Upper lobe of left lung (tissue), 6 donors: ENCODE data around the gene CRYBG1. TPM values are rescaled to one million over a fixed set of nuclear protein-coding genes. Genes with fewer than 3 reads are reported as not detected.
"Not testable (repeated sequence)": the region's sequence is repeated elsewhere in the genome, so short reads cannot be mapped to it uniquely, and the experiment has no call there.

Experiments used
- ATAC-seq, 2 donors: fragments of 200-7000 bp; cut with Tn5 transposase; one replicate each; pipeline ENCODE4 v1.9.1; 2022; ENCODE audit warnings: mild to moderate bottlenecking in 2 of 2, moderate library complexity in 2 of 2; ENCODE audit not compliant: low FRiP score in 2 of 2
- DNase-seq, 2 donors: peaks; one replicate each; pipeline ENCODE4 v3.0.0-alpha.2; 2019 to 2020
- H3K27ac ChIP-seq, 4 donors: fragments of 200-600 bp; sonication (generic); one replicate each; pipeline ENCODE4 v1.5.1; 2016 to 2019
- H3K27me3 ChIP-seq, 4 donors: fragments of 200-600 bp; sonication (generic); one replicate each; pipeline ENCODE4 v1.5.1; 2017 to 2019
- H3K36me3 ChIP-seq, 4 donors: fragments of 200-600 bp; sonication (generic); one replicate each; pipeline ENCODE4 v1.5.1; 2016 to 2019
- H3K4me1 ChIP-seq, 4 donors: fragments of 200-600 bp; sonication (generic); one replicate each; pipeline ENCODE4 v1.5.1; 2018 to 2019
- H3K4me3 ChIP-seq, 4 donors: fragments of 200-600 bp; sonication (generic); one replicate each; pipeline ENCODE4 v1.5.1; 2017 to 2019; ENCODE audit warnings: mild to moderate bottlenecking in 2 of 4, moderate library complexity in 1 of 4
- H3K9me3 ChIP-seq, 4 donors: fragments of 200-600 bp; sonication (generic); one replicate each; pipeline ENCODE4 v1.5.1; 2018 to 2019
- EP300 ChIP-seq, 4 donors: sonication (generic); formaldehyde crosslinking; IDR thresholded peaks; one replicate each; pipeline ENCODE4 v1.5.1; 2017; ENCODE audit warnings: antibody characterized with exemption in 4 of 4, control low read depth in 2 of 4
- POLR2A ChIP-seq, 4 donors: fragments of 450-650 bp; IDR thresholded peaks; one replicate each; pipeline ENCODE4 v1.5.1; 2016 to 2017; ENCODE audit warnings: antibody characterized with exemption in 4 of 4, mild to moderate bottlenecking in 2 of 4
- POLR2AphosphoS5 ChIP-seq, 2 donors: sonication (generic); formaldehyde crosslinking; IDR thresholded peaks; one replicate each; pipeline ENCODE4 v1.5.1; 2017; ENCODE audit warnings: antibody characterized with exemption in 2 of 2
- WGBS, 2 donors: methylation state at CpG; one replicate each; pipeline ENCODE4 v1.1.5; 2017 to 2018; 5-methylcytosine and 5-hydroxymethylcytosine counted together
- total RNA-seq, 6 donors: library from RNA; depleted of rRNA in 4 of 6; stranded (reverse); fragments of >200 nt in 4 of 6; gene quantifications; one replicate each; pipeline versions ENCODE4 v1.1.0 to v1.2.1, GENCODE V29; 2016 to 2021
- TF ChIP-seq, protein P1 (sequence below), 6 experiments: fragments of 450-650 bp in 4 of 6; fragments of 200-600 bp in 2 of 6; sonication (generic) in 2 of 6; IDR thresholded peaks; one replicate each; pipeline ENCODE4 v1.5.1; 2016 to 2019; ENCODE audit warnings: antibody characterized with exemption in 6 of 6
- donor health status: DM: no; HTN: no; CAD: no; lungs with moderate emphysema.
- donor health status: DM: no; HTN: yes; CAD: no; lungs with severe emphysema.

CRYBG1 gene
- total RNA-seq, 6 donors from 2014 or later = 17.8 to 35.1 (median 25.5) TPM

DNA sequence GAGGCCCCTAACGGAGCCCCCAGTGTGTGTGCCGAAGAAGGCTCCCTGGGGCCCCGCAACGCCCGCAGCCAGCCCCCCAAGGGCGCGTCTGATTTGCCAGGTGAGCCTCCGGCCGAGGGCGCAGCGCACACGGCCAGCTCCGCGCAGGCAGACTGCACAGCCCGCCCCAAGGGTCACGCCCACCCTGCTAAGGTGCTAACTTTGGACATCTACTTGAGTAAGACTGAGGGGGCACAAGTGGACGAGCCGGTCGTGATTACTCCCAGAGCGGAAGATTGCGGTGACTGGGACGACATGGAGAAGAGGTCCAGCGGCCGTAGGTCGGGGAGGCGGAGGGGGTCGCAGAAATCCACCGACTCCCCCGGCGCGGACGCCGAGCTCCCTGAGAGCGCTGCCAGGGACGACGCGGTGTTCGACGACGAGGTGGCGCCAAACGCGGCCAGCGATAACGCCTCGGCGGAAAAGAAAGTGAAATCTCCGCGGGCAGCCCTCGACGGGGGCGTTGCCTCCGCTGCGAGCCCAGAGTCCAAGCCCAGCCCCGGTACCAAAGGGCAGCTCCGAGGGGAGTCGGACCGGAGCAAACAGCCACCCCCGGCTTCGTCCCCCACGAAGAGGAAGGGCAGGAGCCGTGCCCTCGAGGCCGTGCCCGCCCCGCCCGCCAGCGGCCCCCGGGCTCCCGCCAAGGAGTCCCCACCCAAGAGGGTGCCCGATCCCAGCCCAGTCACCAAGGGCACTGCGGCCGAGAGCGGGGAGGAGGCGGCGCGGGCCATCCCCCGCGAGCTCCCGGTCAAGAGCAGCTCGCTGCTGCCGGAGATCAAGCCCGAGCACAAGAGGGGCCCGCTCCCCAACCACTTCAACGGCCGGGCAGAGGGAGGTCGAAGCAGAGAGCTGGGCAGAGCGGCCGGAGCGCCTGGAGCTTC is 151.8 kb downstream of the CRYBG1 start:
- ATAC-seq (peak; percentile 89 to 91), DNase-seq (peak; percentile 82 to 94)
- Histone ChIP-seq H3K9me3 (no peaks in the 10 kb centered on the region), H3K4me3 (peak overlapping the region; percentile 38 to 88 (median 70)), H3K36me3 (no peaks in the 10 kb centered on the region), H3K4me1 (peaks cover 17 to 69% (median 34%) of the 10 kb centered on the region in 4 donors), H3K27me3 (no peaks in the 10 kb centered on the region), H3K27ac (peak overlapping the region; percentile 90 to 99 (median 93))
- 1% methylated on average over 28 to 51 of the region's 90 CpGs for WGBS, 2 donors
- TF ChIP-seq POLR2AphosphoS5 (IDR thresholded peaks at IDR 0.05) (peak; percentile 12 to 69), POLR2A (IDR thresholded peaks at IDR 0.05) (peak in 2 of 4 donors; percentile 10 to 74), EP300 (IDR thresholded peaks at IDR 0.05) (no peak)
- TF ChIP-seq, protein P1, sequence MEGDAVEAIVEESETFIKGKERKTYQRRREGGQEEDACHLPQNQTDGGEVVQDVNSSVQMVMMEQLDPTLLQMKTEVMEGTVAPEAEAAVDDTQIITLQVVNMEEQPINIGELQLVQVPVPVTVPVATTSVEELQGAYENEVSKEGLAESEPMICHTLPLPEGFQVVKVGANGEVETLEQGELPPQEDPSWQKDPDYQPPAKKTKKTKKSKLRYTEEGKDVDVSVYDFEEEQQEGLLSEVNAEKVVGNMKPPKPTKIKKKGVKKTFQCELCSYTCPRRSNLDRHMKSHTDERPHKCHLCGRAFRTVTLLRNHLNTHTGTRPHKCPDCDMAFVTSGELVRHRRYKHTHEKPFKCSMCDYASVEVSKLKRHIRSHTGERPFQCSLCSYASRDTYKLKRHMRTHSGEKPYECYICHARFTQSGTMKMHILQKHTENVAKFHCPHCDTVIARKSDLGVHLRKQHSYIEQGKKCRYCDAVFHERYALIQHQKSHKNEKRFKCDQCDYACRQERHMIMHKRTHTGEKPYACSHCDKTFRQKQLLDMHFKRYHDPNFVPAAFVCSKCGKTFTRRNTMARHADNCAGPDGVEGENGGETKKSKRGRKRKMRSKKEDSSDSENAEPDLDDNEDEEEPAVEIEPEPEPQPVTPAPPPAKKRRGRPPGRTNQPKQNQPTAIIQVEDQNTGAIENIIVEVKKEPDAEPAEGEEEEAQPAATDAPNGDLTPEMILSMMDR (IDR thresholded peaks at IDR 0.05) = peak in 5 of 6 experiments; percentile 15 to 39 (median 30)

DNA sequence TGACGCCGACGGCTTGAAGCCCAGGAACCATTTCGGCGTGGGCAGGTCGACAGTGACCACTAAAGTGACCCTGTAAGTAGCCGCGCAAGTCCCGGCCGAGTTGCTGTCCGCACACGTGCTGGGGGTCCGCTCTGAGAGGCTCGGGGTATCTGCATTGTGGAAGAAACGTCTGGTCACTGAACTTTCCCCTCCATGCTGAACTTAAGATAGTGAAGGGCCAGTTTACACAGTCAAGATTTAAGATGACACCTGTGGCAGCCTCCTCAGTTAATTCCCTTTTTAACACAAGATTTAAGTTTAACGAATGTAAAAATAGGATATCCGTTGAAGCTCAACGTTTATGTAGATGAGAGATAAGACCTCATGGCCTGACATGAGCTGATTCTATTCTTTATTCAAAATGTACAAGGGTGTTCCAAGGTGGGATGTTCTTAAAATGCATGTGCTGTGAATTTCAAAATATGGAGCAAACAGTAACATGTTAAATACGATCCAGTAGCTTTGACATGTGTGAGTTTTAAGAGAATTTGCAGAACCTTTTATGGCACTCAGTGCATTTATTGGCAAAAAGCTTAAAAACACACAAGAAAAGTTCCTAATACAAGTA is 152.6 kb downstream of the CRYBG1 start:
- H3K27ac ChIP-seq = peak overlapping the region; percentile 90 to 99 (median 93)
- H3K4me1 ChIP-seq = peaks cover 17 to 69% (median 34%) of the 10 kb centered on the region in 4 donors
- TF ChIP-seq POLR2AphosphoS5 (IDR thresholded peaks at IDR 0.05) (no peak), POLR2A (IDR thresholded peaks at IDR 0.05) (no peak), EP300 (IDR thresholded peaks at IDR 0.05) (no peak)
- TF ChIP-seq, protein P1 (IDR thresholded peaks at IDR 0.05) = no peak
- no peaks in the 10 kb centered on the region for H3K27me3 ChIP-seq
- H3K4me3 ChIP-seq = peak overlapping the region; percentile 38 to 88 (median 70)
- no peaks in the 10 kb centered on the region for H3K9me3 ChIP-seq
- H3K36me3 ChIP-seq = no peaks in the 10 kb centered on the region
- ATAC-seq = no peak
- 5 to 7% methylated on average over 9 to 19 of the region's 19 CpGs for WGBS, 2 donors
- DNase-seq = no peak

DNA sequence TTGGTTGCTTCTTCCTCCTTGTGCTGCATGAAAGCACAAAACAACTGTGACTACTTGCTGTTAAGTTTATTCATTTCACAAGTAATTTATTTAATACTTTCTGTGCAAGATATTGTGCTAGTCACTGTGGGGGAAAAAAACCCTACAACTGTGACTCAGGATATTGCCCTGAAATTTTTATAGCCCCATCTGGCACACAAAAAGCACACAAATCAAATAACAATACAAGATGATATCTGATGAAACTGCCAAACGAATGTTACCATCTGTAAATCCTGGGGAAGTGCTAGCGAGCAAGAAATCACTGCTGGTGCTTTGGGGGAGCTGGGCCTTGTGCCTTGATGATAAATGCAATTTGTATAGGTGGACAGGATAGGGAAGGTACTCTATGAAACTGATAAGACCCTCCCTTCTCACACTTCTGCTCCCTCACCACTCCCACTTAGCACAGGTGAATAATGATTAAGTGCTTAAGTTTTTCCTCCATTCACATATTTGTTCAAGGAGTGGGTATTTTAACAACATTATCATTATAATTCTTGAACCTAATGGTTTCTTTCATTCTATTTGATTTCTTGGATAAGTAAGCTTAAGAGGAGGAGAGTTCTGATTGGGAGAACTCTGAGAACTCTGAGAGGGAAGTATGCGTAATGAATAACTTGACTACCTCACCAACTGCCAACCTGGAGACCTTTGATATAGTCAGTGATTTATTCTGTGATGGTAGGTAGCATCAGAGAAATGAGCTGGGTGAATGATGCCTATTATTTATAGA is 153.5 kb downstream of the CRYBG1 start:
- Histone ChIP-seq H3K9me3 (no peaks in the 10 kb centered on the region), H3K27ac (peak overlapping the region; percentile 90 to 99 (median 93)), H3K36me3 (no peaks in the 10 kb centered on the region), H3K4me3 (peak overlapping the region in 3 of 4 donors; percentile 67 to 88 (median 73)), H3K4me1 (peaks cover 17 to 70% (median 35%) of the 10 kb centered on the region in 4 donors), H3K27me3 (no peaks in the 10 kb centered on the region)
- ATAC-seq (no peak), DNase-seq (no peak)
- 24 to 26% methylated on average over 3 of the region's 3 CpGs for WGBS, 2 donors
- TF ChIP-seq, protein P1 (IDR thresholded peaks at IDR 0.05) = no peak
- TF ChIP-seq POLR2A (IDR thresholded peaks at IDR 0.05) (no peak), POLR2AphosphoS5 (IDR thresholded peaks at IDR 0.05) (no peak), EP300 (IDR thresholded peaks at IDR 0.05) (no peak)

DNA sequence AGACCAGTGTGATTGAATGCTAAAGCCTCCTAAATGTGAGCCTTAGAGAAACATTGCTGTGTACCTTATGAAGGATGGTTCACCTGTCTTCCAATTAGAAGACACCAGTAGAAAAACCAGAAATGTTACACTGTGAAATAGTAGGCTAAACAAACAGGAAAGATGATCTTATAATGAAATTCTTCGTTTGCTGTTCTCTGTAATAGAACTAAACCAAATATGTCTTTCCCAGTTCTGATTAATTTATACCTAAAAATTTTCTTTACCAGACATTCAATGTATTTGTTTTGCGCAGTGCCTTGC is 154.0 kb downstream of the CRYBG1 start:
- TF ChIP-seq, protein P1 (IDR thresholded peaks at IDR 0.05) = no peak
- TF ChIP-seq EP300 (IDR thresholded peaks at IDR 0.05) (no peak), POLR2A (IDR thresholded peaks at IDR 0.05) (no peak), POLR2AphosphoS5 (IDR thresholded peaks at IDR 0.05) (no peak)
- Histone ChIP-seq H3K9me3 (no peaks in the 10 kb centered on the region), H3K27ac (peak overlapping the region in 3 of 4 donors; percentile 90 to 99 (median 96)), H3K36me3 (no peaks in the 10 kb centered on the region), H3K4me1 (peaks cover 17 to 68% (median 33%) of the 10 kb centered on the region in 4 donors), H3K4me3 (peak overlapping the region in 2 of 4 donors; percentile 67 to 88), H3K27me3 (no peaks in the 10 kb centered on the region)
- DNase-seq = no peak
- WGBS, 2 donors = 64% methylated on average over 2 of the region's 2 CpGs
- ATAC-seq = no peak

DNA sequence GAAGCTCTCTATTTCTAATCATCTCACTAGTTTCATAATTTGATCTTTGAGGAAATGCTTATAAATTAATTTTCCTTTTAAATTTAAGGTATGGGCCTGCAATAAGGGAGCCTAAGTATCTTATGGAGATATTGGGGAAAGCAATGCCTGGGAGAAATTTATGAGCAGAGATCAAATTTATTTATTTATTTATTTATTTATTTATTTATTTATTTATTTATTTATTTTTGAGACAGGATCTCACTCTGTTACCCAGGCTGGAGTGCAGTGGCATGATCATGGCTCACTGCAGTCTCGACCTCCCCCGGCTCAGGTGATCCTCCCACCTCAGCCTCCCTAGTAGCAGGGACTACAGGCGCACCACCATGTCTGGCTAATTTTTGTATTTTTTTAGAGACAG is 155.1 kb downstream of the CRYBG1 start:
- H3K27ac ChIP-seq = peak overlapping the region in 2 of 4 donors; percentile 41 to 99
- H3K36me3 ChIP-seq, H3K27me3 ChIP-seq, ATAC-seq, DNase-seq, H3K9me3 ChIP-seq: not testable (repeated sequence)
- WGBS, 2 donors = 97 to 100% methylated on average over 3 of the region's 3 CpGs
- peak overlapping the region in 1 of 4 donors; percentile 88 for H3K4me3 ChIP-seq
- H3K4me1 ChIP-seq = peaks cover 9 to 63% (median 23%) of the 10 kb centered on the region in 4 donors
